ENCODE measurements around the gene CLOCK. TPM values are rescaled to one million over a fixed set of nuclear protein-coding genes. Genes with fewer than 3 reads are reported as not detected.
A peak's percentile ranks its signal among the peaks of the same experiment; 100 is the strongest.
"Not testable (repeated sequence)": the region's sequence is repeated elsewhere in the genome, so short reads cannot be mapped to it uniquely, and the experiment has no call there.

The CLOCK gene, protein sequence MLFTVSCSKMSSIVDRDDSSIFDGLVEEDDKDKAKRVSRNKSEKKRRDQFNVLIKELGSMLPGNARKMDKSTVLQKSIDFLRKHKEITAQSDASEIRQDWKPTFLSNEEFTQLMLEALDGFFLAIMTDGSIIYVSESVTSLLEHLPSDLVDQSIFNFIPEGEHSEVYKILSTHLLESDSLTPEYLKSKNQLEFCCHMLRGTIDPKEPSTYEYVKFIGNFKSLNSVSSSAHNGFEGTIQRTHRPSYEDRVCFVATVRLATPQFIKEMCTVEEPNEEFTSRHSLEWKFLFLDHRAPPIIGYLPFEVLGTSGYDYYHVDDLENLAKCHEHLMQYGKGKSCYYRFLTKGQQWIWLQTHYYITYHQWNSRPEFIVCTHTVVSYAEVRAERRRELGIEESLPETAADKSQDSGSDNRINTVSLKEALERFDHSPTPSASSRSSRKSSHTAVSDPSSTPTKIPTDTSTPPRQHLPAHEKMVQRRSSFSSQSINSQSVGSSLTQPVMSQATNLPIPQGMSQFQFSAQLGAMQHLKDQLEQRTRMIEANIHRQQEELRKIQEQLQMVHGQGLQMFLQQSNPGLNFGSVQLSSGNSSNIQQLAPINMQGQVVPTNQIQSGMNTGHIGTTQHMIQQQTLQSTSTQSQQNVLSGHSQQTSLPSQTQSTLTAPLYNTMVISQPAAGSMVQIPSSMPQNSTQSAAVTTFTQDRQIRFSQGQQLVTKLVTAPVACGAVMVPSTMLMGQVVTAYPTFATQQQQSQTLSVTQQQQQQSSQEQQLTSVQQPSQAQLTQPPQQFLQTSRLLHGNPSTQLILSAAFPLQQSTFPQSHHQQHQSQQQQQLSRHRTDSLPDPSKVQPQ
- 16.1 TPM for polyA plus RNA-seq (2013, experiment 1 of 2)
- polyA plus RNA-seq (2013, experiment 2 of 2) = 16.9 TPM

DNA sequence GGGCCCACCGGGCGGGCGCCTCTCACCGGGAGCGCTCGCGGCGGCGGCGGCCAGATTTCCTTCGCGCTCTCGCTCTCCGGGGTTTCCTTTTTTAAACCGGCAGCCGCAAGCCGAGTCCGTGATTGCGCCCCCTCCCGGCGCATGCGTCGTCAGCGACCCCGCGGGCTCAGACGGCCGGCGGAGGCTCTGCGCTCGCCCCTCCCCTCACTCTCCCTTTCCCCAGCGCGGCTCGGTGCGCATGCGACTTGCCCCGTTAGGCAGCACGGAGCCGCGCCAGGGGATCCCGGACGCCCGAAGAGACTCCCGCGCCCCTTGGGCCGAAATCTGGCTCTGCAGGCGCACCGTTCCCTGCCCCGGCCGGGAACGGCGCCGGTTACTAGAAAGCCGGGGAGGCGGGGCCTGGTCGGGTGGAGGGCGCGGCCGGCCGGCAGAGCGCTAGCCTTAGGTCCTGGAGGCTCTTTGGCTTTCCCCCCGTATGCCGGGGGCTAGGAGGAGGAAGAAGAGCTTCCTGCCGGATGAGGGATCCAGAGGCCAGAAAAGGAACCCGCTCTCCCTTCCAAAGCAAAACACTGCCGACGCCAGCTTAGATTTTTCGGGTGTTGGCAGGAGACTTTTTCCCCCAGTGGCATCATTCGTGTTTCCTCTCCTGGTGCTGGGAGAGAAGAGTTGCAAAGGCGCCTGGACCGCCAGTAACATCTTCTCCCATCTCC lies at the start of gene CLOCK:
CLOCK (minus strand) TSS at position 154 of the 710 bp plus-strand sequence. CDS start 64,124 bp downstream, outside the sequence.
- Histone ChIP-seq H3K4me1 (ENCODE audit: control insufficient read depth, insufficient read depth, low read length, poor library complexity, severe bottlenecking) (peaks cover 4% of the 10 kb centered on the region), H3K27ac (ENCODE audit: low read depth, low read length, severe bottlenecking) (peak within 1 kb of the TSS; percentile 93), H3K4me3 (ENCODE audit: extremely low read depth, insufficient read depth, low read length, poor library complexity, severe bottlenecking) (peak within 1 kb of the TSS; percentile 80), H3K36me3 (ENCODE audit: control insufficient read depth, insufficient read depth, low read length) (no peaks in the 10 kb centered on the region), H3K9me3 (ENCODE audit: control insufficient read depth, low read length) (no peaks in the 10 kb centered on the region)
- WGBS, 2 experiments (ENCODE audit: insufficient coverage in 2 of 2) = 0 to 1% methylated on average over 59 of the region's 71 CpGs

DNA sequence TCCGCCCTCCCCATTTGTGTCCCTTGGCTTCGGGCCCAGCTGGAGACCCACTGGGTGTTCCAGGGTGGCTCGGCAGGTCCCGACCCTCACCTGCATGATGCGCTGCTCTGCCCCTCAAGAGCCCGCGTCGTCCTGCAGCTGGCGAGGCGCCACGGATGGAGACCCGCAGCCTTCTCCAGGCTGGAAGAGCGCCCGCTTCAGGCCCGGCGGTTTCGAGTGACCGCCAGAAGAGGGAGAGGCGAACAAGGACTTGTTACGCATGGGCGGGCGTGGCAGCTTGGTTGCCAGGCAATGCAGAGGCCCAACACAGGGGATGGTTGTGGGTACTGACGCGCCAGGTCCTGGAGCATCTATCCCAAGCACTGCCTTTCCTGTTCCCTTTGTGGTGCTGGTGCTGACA lies 45.3 kb upstream of the CLOCK start, which contains the start of gene PDCL2:
PDCL2 (minus strand) TSS at position 232 of the 400 bp plus-strand sequence; CDS start at position 96, 136 bp downstream.
- no peak within 1 kb of the TSS for H3K27ac ChIP-seq (ENCODE audit: low read depth, low read length, severe bottlenecking)
- no peak within 1 kb of the TSS for H3K4me3 ChIP-seq (ENCODE audit: extremely low read depth, insufficient read depth, low read length, poor library complexity, severe bottlenecking)
- no peaks in the 10 kb centered on the region for H3K9me3 ChIP-seq (ENCODE audit: control insufficient read depth, low read length)
- WGBS, 2 experiments (ENCODE audit: insufficient coverage in 2 of 2) = 94 to 98% methylated on average over 21 to 23 of the region's 24 CpGs
- no peaks in the 10 kb centered on the region for H3K36me3 ChIP-seq (ENCODE audit: control insufficient read depth, insufficient read depth, low read length)
- no peaks in the 10 kb centered on the region for H3K4me1 ChIP-seq (ENCODE audit: control insufficient read depth, insufficient read depth, low read length, poor library complexity, severe bottlenecking)

DNA sequence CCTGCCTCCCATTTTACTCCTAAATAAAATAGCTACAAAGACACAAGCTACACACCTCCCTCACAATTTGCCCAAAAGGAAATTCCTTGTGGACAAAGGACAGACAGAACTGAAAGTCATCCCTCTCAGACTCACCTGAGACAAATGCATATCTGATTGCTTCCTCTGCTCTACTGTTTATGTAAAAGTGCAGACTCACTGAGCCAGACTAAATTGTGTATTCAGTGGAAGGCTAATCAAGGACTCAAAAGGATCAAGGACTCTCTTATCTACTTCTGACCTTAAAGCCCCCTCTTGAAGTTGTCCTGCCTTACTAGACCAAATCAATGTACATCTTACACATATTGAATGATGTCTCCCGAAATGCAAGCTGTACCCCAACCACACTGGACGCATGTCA lies 41.5 kb upstream of the CLOCK start:
- no peaks in the 10 kb centered on the region for H3K36me3 ChIP-seq (ENCODE audit: control insufficient read depth, insufficient read depth, low read length)
- WGBS, 2 experiments (ENCODE audit: insufficient coverage in 2 of 2) = 91 to 100% methylated on average over 2 of the region's 2 CpGs
- H3K4me1 ChIP-seq (ENCODE audit: control insufficient read depth, insufficient read depth, low read length, poor library complexity, severe bottlenecking) = no peaks in the 10 kb centered on the region
- peaks cover 3% of the 10 kb centered on the region for H3K9me3 ChIP-seq (ENCODE audit: control insufficient read depth, low read length)
- H3K27ac ChIP-seq (ENCODE audit: low read depth, low read length, severe bottlenecking) = no peak overlapping the region
- H3K4me3 ChIP-seq (ENCODE audit: extremely low read depth, insufficient read depth, low read length, poor library complexity, severe bottlenecking) = no peak overlapping the region

DNA sequence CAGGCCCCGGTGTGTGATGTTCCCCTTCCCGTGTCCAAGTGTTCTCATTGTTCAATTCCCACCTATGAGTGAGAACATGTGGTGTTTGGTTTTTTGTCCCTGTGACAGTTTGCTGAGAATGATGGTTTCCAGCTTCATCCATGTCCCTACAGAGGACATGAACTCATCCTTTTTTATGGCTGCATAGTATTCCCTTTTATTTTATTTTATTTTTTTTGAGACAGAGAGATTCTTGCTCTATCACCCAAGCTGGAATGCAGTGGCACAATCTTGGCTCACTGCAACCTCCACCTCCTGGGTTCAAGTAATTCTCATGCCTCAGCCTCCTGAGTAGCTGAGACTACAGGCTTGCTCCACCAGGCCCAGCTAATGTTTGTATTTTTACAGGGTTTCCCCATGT lies 36.1 kb upstream of the CLOCK start:
- not testable (repeated sequence) for H3K27ac ChIP-seq (ENCODE audit: low read depth, low read length, severe bottlenecking)

DNA sequence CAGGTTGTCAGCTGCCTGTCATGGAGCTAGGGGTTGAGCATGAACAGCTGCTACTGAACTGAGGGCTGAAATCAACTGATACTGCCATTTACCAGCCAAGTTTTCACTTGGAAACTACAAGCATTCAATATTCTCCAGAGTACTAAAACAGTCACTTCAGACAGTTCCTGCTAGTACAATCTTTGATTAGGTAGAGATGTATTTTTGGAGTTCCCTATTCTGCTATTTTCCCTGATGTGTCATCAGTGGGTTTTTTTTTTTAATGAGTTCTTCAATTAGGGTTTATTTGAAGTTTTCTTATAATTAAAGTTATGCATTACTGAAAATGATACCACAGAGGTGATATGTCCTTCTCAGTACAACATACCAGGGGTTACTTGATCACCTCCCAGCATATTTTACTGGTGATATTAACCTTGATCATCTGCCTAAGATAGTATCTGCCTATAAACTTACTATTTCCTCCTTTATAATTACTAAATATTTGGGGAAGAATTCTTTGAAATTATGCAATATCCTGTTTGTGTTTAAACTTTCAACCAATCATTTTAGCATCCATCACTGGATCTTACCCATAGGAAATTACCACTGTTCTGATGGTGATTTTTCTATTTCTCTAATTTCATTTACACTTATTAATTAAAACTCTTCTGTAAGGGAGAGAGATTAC lies 31.8 kb upstream of the CLOCK start:
- H3K4me1 ChIP-seq (ENCODE audit: control insufficient read depth, insufficient read depth, low read length, poor library complexity, severe bottlenecking) = no peaks in the 10 kb centered on the region
- no peak overlapping the region for H3K4me3 ChIP-seq (ENCODE audit: extremely low read depth, insufficient read depth, low read length, poor library complexity, severe bottlenecking)
- no peak overlapping the region for H3K27ac ChIP-seq (ENCODE audit: low read depth, low read length, severe bottlenecking)
- no peaks in the 10 kb centered on the region for H3K36me3 ChIP-seq (ENCODE audit: control insufficient read depth, insufficient read depth, low read length)
- peaks cover 31% of the 10 kb centered on the region for H3K9me3 ChIP-seq (ENCODE audit: control insufficient read depth, low read length)

More for the DNA sequence above, 36.1 kb upstream of the CLOCK start:
- not testable (repeated sequence) for H3K4me1 ChIP-seq (ENCODE audit: control insufficient read depth, insufficient read depth, low read length, poor library complexity, severe bottlenecking); H3K4me3 ChIP-seq (ENCODE audit: extremely low read depth, insufficient read depth, low read length, poor library complexity, severe bottlenecking); H3K36me3 ChIP-seq (ENCODE audit: control insufficient read depth, insufficient read depth, low read length)
- WGBS, 2 experiments (ENCODE audit: insufficient coverage in 2 of 2) = no CpG with 5 or more reads among the region's 2 CpGs
- peaks cover 12% of the 10 kb centered on the region for H3K9me3 ChIP-seq (ENCODE audit: control insufficient read depth, low read length)

DNA sequence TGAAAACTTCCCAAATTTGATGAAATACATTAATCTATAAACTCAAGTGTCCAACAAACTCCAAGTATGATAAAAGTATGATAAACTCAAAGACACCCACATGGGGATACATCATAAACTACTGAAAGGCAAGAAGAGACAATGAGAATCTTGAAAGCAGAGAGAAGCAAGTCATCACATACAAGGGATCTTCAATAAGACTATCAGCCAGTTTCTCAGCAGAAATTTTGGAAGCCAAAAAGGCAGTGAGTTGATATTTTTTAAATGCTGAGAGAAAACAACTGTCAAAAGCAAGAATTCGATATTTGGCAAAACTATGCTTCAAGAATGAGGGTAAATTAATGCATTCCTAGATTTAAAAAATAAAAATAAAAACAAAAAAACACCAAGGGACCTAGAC lies 28.8 kb upstream of the CLOCK start:
- Histone ChIP-seq H3K9me3 (ENCODE audit: control insufficient read depth, low read length) (peaks cover 30% of the 10 kb centered on the region), H3K4me3 (ENCODE audit: extremely low read depth, insufficient read depth, low read length, poor library complexity, severe bottlenecking) (no peak overlapping the region), H3K27ac (ENCODE audit: low read depth, low read length, severe bottlenecking) (no peak overlapping the region), H3K36me3 (ENCODE audit: control insufficient read depth, insufficient read depth, low read length) (no peaks in the 10 kb centered on the region), H3K4me1 (ENCODE audit: control insufficient read depth, insufficient read depth, low read length, poor library complexity, severe bottlenecking) (no peaks in the 10 kb centered on the region)
- no CpG with 5 or more reads among the region's 1 CpG for WGBS, 2 experiments (ENCODE audit: insufficient coverage in 2 of 2)

DNA sequence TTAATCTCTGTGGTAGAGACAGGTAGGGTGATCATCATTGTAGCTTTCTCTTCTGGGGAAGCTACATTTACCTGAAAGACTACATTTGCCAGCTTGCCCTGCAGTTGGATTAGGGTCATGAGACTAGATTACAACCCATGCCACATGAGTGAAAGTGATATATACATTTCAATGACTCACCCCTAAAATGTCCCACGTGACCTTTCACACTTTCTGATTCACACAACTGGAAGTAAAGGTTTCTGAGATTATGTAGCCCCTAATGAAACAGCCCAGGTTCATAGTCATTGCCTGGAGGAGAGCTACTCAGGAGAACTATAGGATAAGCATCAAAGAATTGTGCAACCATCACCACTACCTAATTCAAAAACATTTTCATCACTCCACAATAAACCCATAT lies 27.5 kb upstream of the CLOCK start:
- Histone ChIP-seq H3K4me3 (ENCODE audit: extremely low read depth, insufficient read depth, low read length, poor library complexity, severe bottlenecking) (no peak overlapping the region), H3K9me3 (ENCODE audit: control insufficient read depth, low read length) (peaks cover 30% of the 10 kb centered on the region), H3K4me1 (ENCODE audit: control insufficient read depth, insufficient read depth, low read length, poor library complexity, severe bottlenecking) (no peaks in the 10 kb centered on the region), H3K36me3 (ENCODE audit: control insufficient read depth, insufficient read depth, low read length) (no peaks in the 10 kb centered on the region), H3K27ac (ENCODE audit: low read depth, low read length, severe bottlenecking) (no peak overlapping the region)
- 80% methylated on average over 1 of the region's 1 CpG; no CpG with 5 or more reads in 1 of the 2 experiments for WGBS, 2 experiments (ENCODE audit: insufficient coverage in 2 of 2)

DNA sequence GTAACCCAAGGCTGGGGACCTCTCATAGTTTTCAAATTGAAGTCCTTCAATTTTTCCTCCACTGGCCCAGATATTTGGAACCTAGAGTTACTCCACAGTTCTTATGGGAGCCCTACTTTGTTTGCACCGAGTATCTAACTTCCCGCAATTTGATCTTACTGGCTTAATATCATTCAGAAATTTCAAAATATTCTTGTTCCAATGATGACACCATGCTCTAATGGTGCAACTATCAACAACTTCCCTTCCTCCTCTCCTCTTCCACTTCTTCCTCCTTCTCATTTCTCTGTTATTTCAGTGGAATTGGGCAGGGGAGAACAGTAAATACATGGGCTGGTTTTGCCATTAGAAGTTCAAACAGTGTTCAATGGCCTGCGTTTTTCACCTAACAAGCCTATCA lies 25.1 kb upstream of the CLOCK start:
- Histone ChIP-seq H3K4me1 (ENCODE audit: control insufficient read depth, insufficient read depth, low read length, poor library complexity, severe bottlenecking) (no peaks in the 10 kb centered on the region), H3K36me3 (ENCODE audit: control insufficient read depth, insufficient read depth, low read length) (no peaks in the 10 kb centered on the region), H3K9me3 (ENCODE audit: control insufficient read depth, low read length) (peaks cover 18% of the 10 kb centered on the region), H3K4me3 (ENCODE audit: extremely low read depth, insufficient read depth, low read length, poor library complexity, severe bottlenecking) (no peak overlapping the region), H3K27ac (ENCODE audit: low read depth, low read length, severe bottlenecking) (no peak overlapping the region)
- 87 to 95% methylated on average over 2 of the region's 3 CpGs for WGBS, 2 experiments (ENCODE audit: insufficient coverage in 2 of 2)

DNA sequence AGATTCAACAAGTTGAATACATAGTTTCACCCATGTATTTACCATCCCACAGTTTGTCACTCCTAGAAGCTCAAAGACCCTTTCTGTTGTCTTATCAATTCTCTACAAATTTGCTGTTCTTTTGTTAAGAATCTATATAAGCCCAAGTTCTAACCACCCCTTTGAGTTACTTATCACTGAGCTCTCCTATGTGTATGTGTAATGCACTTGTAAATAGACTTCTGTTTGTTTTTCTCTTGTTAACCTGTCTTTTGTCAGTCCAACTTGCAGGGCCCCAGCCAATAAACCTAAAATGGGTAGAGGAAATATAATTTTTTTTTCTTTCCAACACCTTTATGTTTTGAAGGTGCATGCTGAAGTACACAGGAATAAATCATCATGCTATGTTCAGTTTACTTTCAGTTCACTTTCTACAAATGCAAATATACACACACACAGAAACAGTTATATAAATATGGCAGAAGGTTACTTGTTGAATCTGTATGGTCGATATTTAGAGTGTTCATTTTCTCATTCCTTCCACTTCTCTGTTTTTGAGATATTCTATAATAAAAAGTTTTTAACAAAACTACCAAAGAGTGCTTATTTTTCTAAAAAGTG lies 22.3 kb upstream of the CLOCK start:
- peaks cover 5% of the 10 kb centered on the region for H3K9me3 ChIP-seq (ENCODE audit: control insufficient read depth, low read length)
- no peaks in the 10 kb centered on the region for H3K36me3 ChIP-seq (ENCODE audit: control insufficient read depth, insufficient read depth, low read length)
- H3K4me3 ChIP-seq (ENCODE audit: extremely low read depth, insufficient read depth, low read length, poor library complexity, severe bottlenecking) = no peak overlapping the region
- no peak overlapping the region for H3K27ac ChIP-seq (ENCODE audit: low read depth, low read length, severe bottlenecking)
- no CpG with 5 or more reads among the region's 1 CpG for WGBS, 2 experiments (ENCODE audit: insufficient coverage in 2 of 2)
- H3K4me1 ChIP-seq (ENCODE audit: control insufficient read depth, insufficient read depth, low read length, poor library complexity, severe bottlenecking) = no peaks in the 10 kb centered on the region

DNA sequence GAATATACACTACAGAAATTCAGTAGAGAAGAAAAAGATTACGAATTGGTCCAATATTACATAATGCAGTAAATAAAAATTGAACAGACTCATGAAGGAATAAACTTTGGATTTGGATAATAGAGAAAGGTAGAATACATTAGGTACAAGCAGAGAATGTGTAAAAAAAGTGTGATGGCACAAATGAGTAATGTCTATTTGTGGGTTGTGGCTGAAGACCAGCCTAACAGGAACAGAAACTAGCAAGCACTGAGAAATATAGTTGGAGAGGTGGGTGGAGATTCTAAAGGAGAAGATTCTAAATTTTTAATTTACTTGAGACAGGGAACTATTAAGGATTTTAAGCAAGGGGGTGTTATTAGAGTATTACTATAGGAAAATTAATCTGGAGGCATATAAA lies 15.2 kb upstream of the CLOCK start:
- Histone ChIP-seq H3K9me3 (ENCODE audit: control insufficient read depth, low read length) (no peaks in the 10 kb centered on the region), H3K27ac (ENCODE audit: low read depth, low read length, severe bottlenecking) (no peak overlapping the region), H3K4me3 (ENCODE audit: extremely low read depth, insufficient read depth, low read length, poor library complexity, severe bottlenecking) (no peak overlapping the region), H3K36me3 (ENCODE audit: control insufficient read depth, insufficient read depth, low read length) (no peaks in the 10 kb centered on the region), H3K4me1 (ENCODE audit: control insufficient read depth, insufficient read depth, low read length, poor library complexity, severe bottlenecking) (no peaks in the 10 kb centered on the region)
- WGBS, 2 experiments (ENCODE audit: insufficient coverage in 2 of 2) = no CpG with 5 or more reads among the region's 1 CpG

Measured in mesodermal cell (in vitro differentiated cells).